ENCODE data around the gene CDK17.

DNA sequence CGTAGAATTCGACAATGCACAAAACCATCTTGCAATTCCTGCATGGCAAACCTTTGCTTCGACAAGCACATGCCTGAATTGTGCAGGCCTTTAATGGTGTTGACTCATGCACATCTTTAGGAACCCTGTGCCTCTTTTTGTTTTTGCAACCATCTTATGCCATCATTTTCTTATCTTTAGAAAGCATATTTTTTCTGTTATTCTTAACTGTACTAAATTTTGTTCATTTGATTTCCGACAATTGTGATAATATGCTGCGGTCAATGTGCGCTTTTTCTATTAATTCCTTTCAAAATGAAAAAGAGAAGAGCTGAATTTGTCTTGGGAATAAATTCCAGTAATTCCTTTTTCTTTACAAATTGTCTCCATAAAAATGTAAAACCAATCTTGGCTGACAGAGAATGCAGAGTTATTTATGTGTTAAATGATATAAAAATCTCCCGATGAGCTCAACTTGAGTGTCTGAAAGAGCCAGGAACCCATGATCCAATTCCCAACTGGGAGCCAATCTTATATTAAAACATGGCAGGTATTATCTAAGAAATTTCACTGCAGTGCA, 20.1 kb upstream of the CDK17 start:
- TF ChIP-seq, protein P1, sequence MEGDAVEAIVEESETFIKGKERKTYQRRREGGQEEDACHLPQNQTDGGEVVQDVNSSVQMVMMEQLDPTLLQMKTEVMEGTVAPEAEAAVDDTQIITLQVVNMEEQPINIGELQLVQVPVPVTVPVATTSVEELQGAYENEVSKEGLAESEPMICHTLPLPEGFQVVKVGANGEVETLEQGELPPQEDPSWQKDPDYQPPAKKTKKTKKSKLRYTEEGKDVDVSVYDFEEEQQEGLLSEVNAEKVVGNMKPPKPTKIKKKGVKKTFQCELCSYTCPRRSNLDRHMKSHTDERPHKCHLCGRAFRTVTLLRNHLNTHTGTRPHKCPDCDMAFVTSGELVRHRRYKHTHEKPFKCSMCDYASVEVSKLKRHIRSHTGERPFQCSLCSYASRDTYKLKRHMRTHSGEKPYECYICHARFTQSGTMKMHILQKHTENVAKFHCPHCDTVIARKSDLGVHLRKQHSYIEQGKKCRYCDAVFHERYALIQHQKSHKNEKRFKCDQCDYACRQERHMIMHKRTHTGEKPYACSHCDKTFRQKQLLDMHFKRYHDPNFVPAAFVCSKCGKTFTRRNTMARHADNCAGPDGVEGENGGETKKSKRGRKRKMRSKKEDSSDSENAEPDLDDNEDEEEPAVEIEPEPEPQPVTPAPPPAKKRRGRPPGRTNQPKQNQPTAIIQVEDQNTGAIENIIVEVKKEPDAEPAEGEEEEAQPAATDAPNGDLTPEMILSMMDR (IDR thresholded peaks at IDR 0.05 in 8 of 11, conservative IDR thresholded peaks at IDR 0.05 in 3 of 11): no peak
- TF ChIP-seq POLR2A (IDR thresholded peaks at IDR 0.05) (no peak), POLR2AphosphoS5 (IDR thresholded peaks at IDR 0.05) (no peak)
